Uterus (tissue), 4 donors: Measurements from ENCODE around the gene TTYH1. TPM values are rescaled to one million over a fixed set of nuclear protein-coding genes. Genes with fewer than 3 reads are reported as not detected.

ENCODE experiments used
- DNase-seq, 2 donors: peaks; one replicate each; pipeline ENCODE4 v3.0.0-alpha.2; 2019 to 2020
- H3K27ac ChIP-seq, 2 donors: fragments of 200-600 bp; sonication (generic); 1 replicate in 1 of 2; 2 replicates in 1 of 2; pipeline ENCODE4 v1.5.1; 2016 to 2018
- H3K27me3 ChIP-seq, 2 donors: fragments of 200-600 bp; sonication (generic); one replicate each; pipeline ENCODE4 v1.5.1; 2018 to 2019; ENCODE audit warnings: control low read depth in 1 of 2
- H3K36me3 ChIP-seq, 2 donors: fragments of 200-600 bp; sonication (generic); one replicate each; pipeline ENCODE4 v1.5.1; 2019; ENCODE audit warnings: control low read depth in 1 of 2
- H3K4me1 ChIP-seq, 2 donors: fragments of 200-600 bp; sonication (generic); one replicate each; pipeline ENCODE4 v1.5.1; 2018 to 2019; ENCODE audit warnings: control low read depth in 1 of 2
- H3K4me3 ChIP-seq, 2 donors: fragments of 200-600 bp; sonication (generic); 1 replicate in 1 of 2; 2 replicates in 1 of 2; pipeline ENCODE4 v1.5.1; 2018 to 2019; ENCODE audit warnings: mild to moderate bottlenecking in 1 of 2
- H3K9me3 ChIP-seq, 2 donors: fragments of 200-600 bp; sonication (generic); one replicate each; pipeline ENCODE4 v1.5.1; 2019; ENCODE audit warnings: control low read depth in 1 of 2
- CTCF ChIP-seq, 4 experiments: fragments of 200-600 bp in 2 of 4; fragments of 450-650 bp in 2 of 4; sonication (generic) in 2 of 4; IDR thresholded peaks; one replicate each; pipeline ENCODE4 v1.5.1; 2016 to 2019; ENCODE audit warnings: antibody characterized with exemption in 4 of 4, mild to moderate bottlenecking in 2 of 4, moderate library complexity in 1 of 4
- POLR2A ChIP-seq, 2 donors: fragments of 450-650 bp; IDR thresholded peaks; one replicate each; pipeline ENCODE4 v1.6.1; 2016; ENCODE audit warnings: antibody characterized with exemption in 2 of 2, mild to moderate bottlenecking in 1 of 2, moderate library complexity in 1 of 2
- intact Hi-C: fragments of 100-400 bp; cut with DNase I; formaldehyde crosslinking; loops from one replicate; pipeline ENCODE4 v1.15.1; 2023; ENCODE audit warnings: low total_unique reads
- total RNA-seq, 4 donors: library from RNA; depleted of rRNA in 3 of 4; stranded (reverse); fragments of >200 nt in 3 of 4; gene quantifications; one replicate each; pipeline versions ENCODE4 v1.1.0 to v1.2.4, GENCODE V29; 2014 to 2023
- donor health status: DM: yes; HTN: yes; CAD: no.

TTYH1 gene
- total RNA-seq, 4 donors from 2014 or later = 1.9 to 10.2 TPM; not detected in 2

GRCh38 chr19:54448040-54448773 lies 32.9 kb downstream of the TTYH1 start:
- peak; percentile 53 to 58 for DNase-seq
- intact Hi-C loops = no loop called here
- H3K27ac ChIP-seq = peak overlapping the region; percentile 85 to 96
- TF ChIP-seq CTCF (IDR thresholded peaks at IDR 0.05) = peak in 1 of 4 experiments; percentile 11
- no peak for TF ChIP-seq POLR2A (IDR thresholded peaks at IDR 0.05)
- peak overlapping the region; percentile 79 to 89 for H3K4me3 ChIP-seq
- H3K4me1 ChIP-seq = peaks cover 11 to 20% of the 10 kb centered on the region in 2 donors
- H3K36me3 ChIP-seq = no peaks in the 10 kb centered on the region
- H3K27me3 ChIP-seq = no peaks in the 10 kb centered on the region
- no peaks in the 10 kb centered on the region for H3K9me3 ChIP-seq

- Histone ChIP-seq H3K9me3 (no peaks in the 10 kb centered on the region), H3K36me3 (no peaks in the 10 kb centered on the region), H3K27me3 (no peaks in the 10 kb centered on the region), H3K27ac (peak within 1 kb of the TSS; percentile 85 to 96), H3K4me1 (peaks cover 11 to 20% of the 10 kb centered on the region in 2 donors), H3K4me3 (peak within 1 kb of the TSS; percentile 79 to 89)
- intact Hi-C loops = no loop called here
- DNase-seq = peak; percentile 97
- TF ChIP-seq POLR2A (IDR thresholded peaks at IDR 0.05) = peak; percentile 82 to 98
- peak in 2 of 4 experiments; percentile 14 to 24 for TF ChIP-seq CTCF (IDR thresholded peaks at IDR 0.05)
Measured at GRCh38 chr19:54448774-54449700, 33.8 kb downstream of the TTYH1 start, which contains the start of gene LENG8. Gene LENG8 (plus strand): TSS chr19:54449199. CDS start chr19:54451345, 2,146 bp downstream.

- Histone ChIP-seq H3K36me3 (no peaks in the 10 kb centered on the region), H3K9me3 (no peaks in the 10 kb centered on the region), H3K27ac (peak overlapping the region; percentile 85 to 96), H3K27me3 (no peaks in the 10 kb centered on the region), H3K4me3 (peak overlapping the region; percentile 79 to 89), H3K4me1 (peaks cover 11 to 20% of the 10 kb centered on the region in 2 donors)
- no peak for DNase-seq
- intact Hi-C loops = no loop called here
- TF ChIP-seq POLR2A (IDR thresholded peaks at IDR 0.05) = no peak
- no peak for TF ChIP-seq CTCF (IDR thresholded peaks at IDR 0.05)
Measured at GRCh38 chr19:54449701-54450069, 34.4 kb downstream of the TTYH1 start.

GRCh38 chr19:54451331-54451871 lies 36.1 kb downstream of the TTYH1 start:
- Histone ChIP-seq H3K27ac (no peak overlapping the region), H3K36me3 (no peaks in the 10 kb centered on the region), H3K4me3 (no peak overlapping the region), H3K27me3 (no peaks in the 10 kb centered on the region), H3K4me1 (peaks cover 11 to 20% of the 10 kb centered on the region in 2 donors), H3K9me3 (no peaks in the 10 kb centered on the region)
- intact Hi-C loops = no loop called here
- no peak for TF ChIP-seq CTCF (IDR thresholded peaks at IDR 0.05)
- TF ChIP-seq POLR2A (IDR thresholded peaks at IDR 0.05) = no peak
- DNase-seq = no peak
